Keratinocyte (primary cell): Measurements from ENCODE around the gene HIRA.

Source experiments
- EZH2 ChIP-seq: IDR thresholded peaks from one replicate; pipeline ENCODE4 v1.6.1; 2012; ENCODE audit warnings: inconsistent platforms, mild to moderate bottlenecking, low read length, moderate library complexity
- TF ChIP-seq, protein P1 (sequence below), 3 experiments: IDR thresholded peaks in 1 of 3; conservative IDR thresholded peaks in 1 of 3; optimal IDR thresholded peaks in 1 of 3; 2 replicates in 2 of 3; 3 replicates in 1 of 3; pipeline versions ENCODE3 to v1.5.1; 2011; ENCODE audit warnings: low read length in 3 of 3, mild to moderate bottlenecking in 3 of 3, moderate library complexity in 2 of 3, control low read depth in 1 of 3, inconsistent platforms in 1 of 3; ENCODE audit not compliant: insufficient read depth in 2 of 3; ENCODE audit errors: extremely low read depth in 1 of 3

DNA sequence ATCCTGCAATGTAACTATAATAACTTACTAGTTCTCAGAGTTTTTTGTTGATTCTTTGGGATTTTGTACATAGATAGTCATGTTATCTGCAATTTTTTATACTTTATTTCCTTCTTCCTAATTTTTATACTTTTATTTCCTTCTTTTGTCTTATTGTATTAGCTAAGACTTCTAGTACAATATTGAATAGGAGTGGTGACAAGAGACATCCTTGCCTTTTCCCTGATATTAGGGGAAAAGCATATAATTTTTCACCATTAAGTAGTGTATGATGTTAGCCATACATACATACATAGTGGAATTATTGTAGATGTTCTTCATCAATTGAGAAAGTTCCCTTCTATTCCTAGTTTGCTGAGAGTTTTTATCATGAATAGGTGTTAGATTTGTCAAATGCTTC, 112.3 kb downstream of the HIRA start:
- TF ChIP-seq, protein P1, sequence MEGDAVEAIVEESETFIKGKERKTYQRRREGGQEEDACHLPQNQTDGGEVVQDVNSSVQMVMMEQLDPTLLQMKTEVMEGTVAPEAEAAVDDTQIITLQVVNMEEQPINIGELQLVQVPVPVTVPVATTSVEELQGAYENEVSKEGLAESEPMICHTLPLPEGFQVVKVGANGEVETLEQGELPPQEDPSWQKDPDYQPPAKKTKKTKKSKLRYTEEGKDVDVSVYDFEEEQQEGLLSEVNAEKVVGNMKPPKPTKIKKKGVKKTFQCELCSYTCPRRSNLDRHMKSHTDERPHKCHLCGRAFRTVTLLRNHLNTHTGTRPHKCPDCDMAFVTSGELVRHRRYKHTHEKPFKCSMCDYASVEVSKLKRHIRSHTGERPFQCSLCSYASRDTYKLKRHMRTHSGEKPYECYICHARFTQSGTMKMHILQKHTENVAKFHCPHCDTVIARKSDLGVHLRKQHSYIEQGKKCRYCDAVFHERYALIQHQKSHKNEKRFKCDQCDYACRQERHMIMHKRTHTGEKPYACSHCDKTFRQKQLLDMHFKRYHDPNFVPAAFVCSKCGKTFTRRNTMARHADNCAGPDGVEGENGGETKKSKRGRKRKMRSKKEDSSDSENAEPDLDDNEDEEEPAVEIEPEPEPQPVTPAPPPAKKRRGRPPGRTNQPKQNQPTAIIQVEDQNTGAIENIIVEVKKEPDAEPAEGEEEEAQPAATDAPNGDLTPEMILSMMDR (optimal IDR thresholded peaks at IDR 0.05 in 1 of 3, IDR thresholded peaks at IDR 0.05 in 1 of 3, conservative IDR thresholded peaks at IDR 0.05 in 1 of 3; ENCODE audit: extremely low read depth in 1 of 3, insufficient read depth in 2 of 3, low read length in 3 of 3): no peak
- no peak for TF ChIP-seq EZH2
